ENCODE results near the gene DFFB.

The DFFB gene

GRCh38 chr1:3847081-3847480 is 10.2 kb upstream of the DFFB start:
- no peak for DNase-seq

DNA sequence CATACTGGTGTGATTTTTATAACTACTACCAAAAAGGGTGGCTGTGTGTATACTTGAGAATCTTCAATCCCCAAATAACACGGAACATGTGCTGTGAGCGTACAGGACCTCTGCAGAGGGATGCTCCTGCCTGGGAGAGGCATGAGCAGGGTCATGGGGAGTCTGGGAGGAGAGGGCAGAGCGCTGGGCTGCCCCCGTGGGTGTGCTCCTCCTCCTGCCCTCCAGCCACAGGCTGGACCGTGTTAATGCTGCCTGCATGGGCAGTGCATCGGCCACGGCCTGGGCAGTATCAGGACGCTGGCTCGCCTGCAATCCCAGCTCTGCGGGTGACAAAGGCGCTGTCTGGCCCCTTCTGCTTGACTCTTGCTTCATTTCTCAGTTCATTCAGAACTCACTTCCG is 6.4 kb upstream of the DFFB start:
- no peak for DNase-seq
- Histone ChIP-seq H3K9me3 (ENCODE audit: control insufficient read depth, low read length) (no peaks in the 10 kb centered on the region), H3K4me3 (ENCODE audit: insufficient read depth, low read depth, low read length, poor library complexity, severe bottlenecking) (no peak overlapping the region), H3K4me1 (ENCODE audit: control insufficient read depth, insufficient read depth, low read length, poor library complexity, severe bottlenecking) (peaks cover 3% of the 10 kb centered on the region), H3K27me3 (replicated peaks; ENCODE audit: control insufficient read depth, insufficient read depth, low read length, poor library complexity, severe bottlenecking) (no peaks in the 10 kb centered on the region), H3K27ac (ENCODE audit: insufficient read depth, low read length, poor library complexity, severe bottlenecking) (no peak overlapping the region), H3K36me3 (ENCODE audit: control insufficient read depth, insufficient read depth, low read length) (peaks cover 32% of the 10 kb centered on the region)

More at GRCh38 chr1:3847081-3847480, 10.2 kb upstream of the DFFB start:
- Histone ChIP-seq H3K4me1 (ENCODE audit: control insufficient read depth, insufficient read depth, low read length, poor library complexity, severe bottlenecking) (no peaks in the 10 kb centered on the region), H3K27me3 (replicated peaks; ENCODE audit: control insufficient read depth, insufficient read depth, low read length, poor library complexity, severe bottlenecking) (no peaks in the 10 kb centered on the region), H3K9me3 (ENCODE audit: control insufficient read depth, low read length) (no peaks in the 10 kb centered on the region), H3K27ac (ENCODE audit: insufficient read depth, low read length, poor library complexity, severe bottlenecking) (no peak overlapping the region), H3K36me3 (ENCODE audit: control insufficient read depth, insufficient read depth, low read length) (peaks cover 37% of the 10 kb centered on the region), H3K4me3 (ENCODE audit: insufficient read depth, low read depth, low read length, poor library complexity, severe bottlenecking) (no peak overlapping the region)

DNA sequence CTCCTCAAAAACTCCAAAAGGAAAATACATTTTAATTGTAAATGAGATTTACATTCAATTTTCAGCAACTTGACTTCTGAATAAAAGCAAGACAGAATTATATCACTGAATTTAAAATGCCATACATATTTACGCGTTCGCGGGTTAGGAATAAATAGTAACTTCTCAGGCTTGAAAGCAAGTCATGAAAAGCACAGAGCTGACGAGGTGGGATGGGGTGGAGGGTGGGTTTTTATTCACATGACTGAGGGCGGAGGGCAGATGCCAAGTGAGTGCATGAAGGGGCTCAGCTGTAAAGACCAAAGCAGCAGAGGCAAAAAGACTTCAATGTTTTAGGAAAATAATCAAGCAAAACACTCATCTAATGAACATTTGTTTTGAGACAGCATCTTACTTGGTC is 6.0 kb upstream of the DFFB start:
- DNase-seq, result no peak
- Histone ChIP-seq H3K4me3 (ENCODE audit: insufficient read depth, low read depth, low read length, poor library complexity, severe bottlenecking) (no peak overlapping the region), H3K9me3 (ENCODE audit: control insufficient read depth, low read length) (no peaks in the 10 kb centered on the region), H3K36me3 (ENCODE audit: control insufficient read depth, insufficient read depth, low read length) (peaks cover 32% of the 10 kb centered on the region), H3K4me1 (ENCODE audit: control insufficient read depth, insufficient read depth, low read length, poor library complexity, severe bottlenecking) (peaks cover 7% of the 10 kb centered on the region), H3K27ac (ENCODE audit: insufficient read depth, low read length, poor library complexity, severe bottlenecking) (no peak overlapping the region), H3K27me3 (replicated peaks; ENCODE audit: control insufficient read depth, insufficient read depth, low read length, poor library complexity, severe bottlenecking) (no peaks in the 10 kb centered on the region)

GRCh38 chr1:3852091-3852490 is 5.2 kb upstream of the DFFB start:
- no peak overlapping the region for H3K27ac ChIP-seq (ENCODE audit: insufficient read depth, low read length, poor library complexity, severe bottlenecking)
- H3K4me3 ChIP-seq (ENCODE audit: insufficient read depth, low read depth, low read length, poor library complexity, severe bottlenecking), result no peak overlapping the region
- H3K36me3 ChIP-seq (ENCODE audit: control insufficient read depth, insufficient read depth, low read length), result peaks cover 26% of the 10 kb centered on the region
- H3K4me1 ChIP-seq (ENCODE audit: control insufficient read depth, insufficient read depth, low read length, poor library complexity, severe bottlenecking), result peaks cover 10% of the 10 kb centered on the region
- H3K27me3 ChIP-seq (replicated peaks; ENCODE audit: control insufficient read depth, insufficient read depth, low read length, poor library complexity, severe bottlenecking), result no peaks in the 10 kb centered on the region
- no peaks in the 10 kb centered on the region for H3K9me3 ChIP-seq (ENCODE audit: control insufficient read depth, low read length)
- DNase-seq, result no peak

DNA sequence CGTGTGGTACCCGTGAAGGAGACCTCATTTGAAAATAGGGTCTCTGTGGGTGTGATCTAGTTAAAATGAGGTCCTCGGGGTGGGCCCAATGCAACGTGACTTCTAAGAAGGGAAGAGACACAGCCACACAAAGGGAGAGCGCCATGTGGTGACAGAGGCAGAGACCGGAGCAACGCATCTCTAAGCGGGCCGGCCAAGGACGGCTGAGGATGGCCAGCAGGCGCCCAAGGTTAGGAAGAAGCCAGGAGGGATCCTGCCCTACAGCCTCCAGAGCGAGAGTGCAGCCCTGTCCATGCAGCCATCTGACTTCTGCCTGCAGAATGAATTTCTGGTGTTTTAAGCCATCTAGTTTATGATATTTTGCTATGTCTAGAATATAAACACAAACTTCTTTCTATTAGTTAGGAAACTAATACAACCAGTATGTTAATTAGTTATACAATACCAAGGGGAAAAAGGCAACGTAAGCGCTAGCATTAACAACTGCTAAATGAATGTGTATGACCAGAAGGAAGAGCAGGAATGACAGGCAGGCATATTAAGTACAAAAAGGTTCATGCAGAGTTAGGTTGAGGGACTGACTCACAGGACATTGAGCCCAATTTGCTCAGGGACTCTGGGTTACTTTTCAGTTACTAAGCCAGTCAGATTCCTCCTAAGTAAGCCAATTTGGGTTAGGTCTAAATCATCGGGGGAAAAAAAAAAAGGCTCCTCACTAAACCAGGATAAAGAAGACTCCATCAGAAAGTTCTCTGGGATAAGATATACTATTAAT is 4.4 kb upstream of the DFFB start:
- H3K36me3 ChIP-seq (ENCODE audit: control insufficient read depth, insufficient read depth, low read length), result peaks cover 19% of the 10 kb centered on the region
- H3K4me3 ChIP-seq (ENCODE audit: insufficient read depth, low read depth, low read length, poor library complexity, severe bottlenecking), result no peak overlapping the region
- H3K27me3 ChIP-seq (replicated peaks; ENCODE audit: control insufficient read depth, insufficient read depth, low read length, poor library complexity, severe bottlenecking), result no peaks in the 10 kb centered on the region
- H3K4me1 ChIP-seq (ENCODE audit: control insufficient read depth, insufficient read depth, low read length, poor library complexity, severe bottlenecking), result peaks cover 13% of the 10 kb centered on the region
- no peaks in the 10 kb centered on the region for H3K9me3 ChIP-seq (ENCODE audit: control insufficient read depth, low read length)
- no peak for DNase-seq
- H3K27ac ChIP-seq (ENCODE audit: insufficient read depth, low read length, poor library complexity, severe bottlenecking), result no peak overlapping the region

GRCh38 chr1:3857791-3858129 is 484 bp downstream of the DFFB start:
- Histone ChIP-seq H3K9me3 (ENCODE audit: control insufficient read depth, low read length) (no peaks in the 10 kb centered on the region), H3K27ac (ENCODE audit: insufficient read depth, low read length, poor library complexity, severe bottlenecking) (peak overlapping the region; percentile 71), H3K27me3 (replicated peaks; ENCODE audit: control insufficient read depth, insufficient read depth, low read length, poor library complexity, severe bottlenecking) (no peaks in the 10 kb centered on the region), H3K36me3 (ENCODE audit: control insufficient read depth, insufficient read depth, low read length) (peaks cover 4% of the 10 kb centered on the region), H3K4me1 (ENCODE audit: control insufficient read depth, insufficient read depth, low read length, poor library complexity, severe bottlenecking) (peaks cover 20% of the 10 kb centered on the region), H3K4me3 (ENCODE audit: insufficient read depth, low read depth, low read length, poor library complexity, severe bottlenecking) (peak overlapping the region; percentile 87)
- DNase-seq, result no peak

- Histone ChIP-seq H3K4me3 (ENCODE audit: insufficient read depth, low read depth, low read length, poor library complexity, severe bottlenecking) (peak overlapping the region; percentile 87), H3K9me3 (ENCODE audit: control insufficient read depth, low read length) (no peaks in the 10 kb centered on the region), H3K4me1 (ENCODE audit: control insufficient read depth, insufficient read depth, low read length, poor library complexity, severe bottlenecking) (peaks cover 20% of the 10 kb centered on the region), H3K27ac (ENCODE audit: insufficient read depth, low read length, poor library complexity, severe bottlenecking) (no peak overlapping the region), H3K36me3 (ENCODE audit: control insufficient read depth, insufficient read depth, low read length) (peaks cover 4% of the 10 kb centered on the region), H3K27me3 (replicated peaks; ENCODE audit: control insufficient read depth, insufficient read depth, low read length, poor library complexity, severe bottlenecking) (no peaks in the 10 kb centered on the region)
- no peak for DNase-seq
Observed at GRCh38 chr1:3858231-3858981, 1.1 kb downstream of the DFFB start.

DNA sequence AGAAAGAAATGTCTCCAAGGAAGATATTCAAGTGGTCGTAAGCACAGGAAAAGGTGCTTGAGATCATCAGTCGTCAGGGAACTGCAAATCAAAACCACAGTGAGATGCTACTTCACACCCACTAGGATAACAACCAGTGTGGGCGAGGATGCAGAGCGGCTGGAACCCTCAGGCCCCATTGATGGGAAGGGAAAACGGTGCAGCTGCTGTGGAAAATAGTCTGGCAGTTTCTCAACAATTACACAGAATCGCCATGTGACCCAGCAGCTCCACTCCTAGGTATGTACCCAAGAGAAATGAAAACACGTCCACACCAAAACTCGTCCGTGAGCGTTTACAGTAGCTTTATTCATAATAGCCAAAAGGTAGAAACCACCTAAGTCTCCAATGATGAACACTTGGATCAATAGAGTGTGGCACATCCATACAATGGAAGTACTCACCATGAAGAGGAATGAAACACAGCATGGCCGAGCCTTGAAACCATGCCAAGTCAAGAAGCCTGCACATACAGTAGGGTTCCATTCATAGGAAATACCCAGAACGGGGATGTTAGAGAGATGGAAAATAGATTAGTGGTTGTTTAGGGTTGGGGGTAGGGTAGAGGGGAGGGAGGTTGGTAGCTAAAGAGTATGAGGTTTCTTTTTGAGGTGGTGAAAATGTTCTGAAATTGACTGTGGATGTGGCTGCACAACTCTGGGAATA is 6.1 kb downstream of the DFFB start:
- H3K9me3 ChIP-seq (ENCODE audit: control insufficient read depth, low read length), result no peaks in the 10 kb centered on the region
- H3K36me3 ChIP-seq (ENCODE audit: control insufficient read depth, insufficient read depth, low read length), result peaks cover 18% of the 10 kb centered on the region
- H3K27me3 ChIP-seq (replicated peaks; ENCODE audit: control insufficient read depth, insufficient read depth, low read length, poor library complexity, severe bottlenecking), result no peaks in the 10 kb centered on the region
- no peak for DNase-seq
- H3K4me1 ChIP-seq (ENCODE audit: control insufficient read depth, insufficient read depth, low read length, poor library complexity, severe bottlenecking), result peaks cover 3% of the 10 kb centered on the region
- no peak overlapping the region for H3K4me3 ChIP-seq (ENCODE audit: insufficient read depth, low read depth, low read length, poor library complexity, severe bottlenecking)
- no peak overlapping the region for H3K27ac ChIP-seq (ENCODE audit: insufficient read depth, low read length, poor library complexity, severe bottlenecking)

DNA sequence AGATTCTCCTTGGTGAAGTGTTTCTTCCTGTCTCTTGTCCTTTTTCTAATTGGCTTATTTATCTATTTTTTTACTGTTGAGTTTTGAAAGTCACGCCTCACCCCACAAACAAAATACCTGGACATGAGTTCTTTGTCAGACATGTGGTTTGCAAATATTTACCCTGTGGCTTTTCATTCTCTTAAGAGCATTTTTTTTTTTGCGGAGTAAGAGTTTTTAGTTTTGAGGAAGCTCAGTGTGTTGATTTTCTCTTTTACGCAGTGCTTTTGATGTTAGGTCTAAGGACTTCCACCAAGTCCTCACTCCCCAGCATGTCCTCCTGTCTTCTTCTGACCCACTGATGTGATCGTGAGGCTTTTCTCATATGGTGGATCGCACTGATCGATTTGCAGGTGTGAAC is 7.6 kb downstream of the DFFB start:
- Histone ChIP-seq H3K4me3 (ENCODE audit: insufficient read depth, low read depth, low read length, poor library complexity, severe bottlenecking) (no peak overlapping the region), H3K36me3 (ENCODE audit: control insufficient read depth, insufficient read depth, low read length) (peaks cover 30% of the 10 kb centered on the region), H3K27ac (ENCODE audit: insufficient read depth, low read length, poor library complexity, severe bottlenecking) (no peak overlapping the region), H3K4me1 (ENCODE audit: control insufficient read depth, insufficient read depth, low read length, poor library complexity, severe bottlenecking) (no peaks in the 10 kb centered on the region), H3K27me3 (replicated peaks; ENCODE audit: control insufficient read depth, insufficient read depth, low read length, poor library complexity, severe bottlenecking) (no peaks in the 10 kb centered on the region), H3K9me3 (ENCODE audit: control insufficient read depth, low read length) (no peaks in the 10 kb centered on the region)
- DNase-seq, result no peak
